Activated B cell treated with CpG ODN at 0.5 μM for 24 hours (primary cell): ENCODE results near the gene CAT. TPM values are rescaled to one million over a fixed set of nuclear protein-coding genes. Genes with fewer than 3 reads are reported as not detected.

Experiments used
- ATAC-seq: fragments of 200-7000 bp; cut with Tn5 transposase; one replicate; pipeline ENCODE4 v1.10.0; 2021; ENCODE audit warnings: low read depth, mild to moderate bottlenecking, moderate library complexity
- CTCF ChIA-PET: fragments of 350-600 bp; sonication (Branson Sonifier 250); formaldehyde crosslinking; loops from one replicate; lab custom pipeline; 2021; ENCODE audit warnings: antibody characterized with exemption; lab: Charles Lee
- POLR2A ChIA-PET: fragments of 350-600 bp; sonication (Branson Sonifier 250); formaldehyde crosslinking; loops from one replicate; lab custom pipeline; 2021; ENCODE audit warnings: antibody characterized with exemption; lab: Charles Lee
- DNase-seq: peaks from one replicate; pipeline ENCODE4 v3.0.0; 2022
- H3K27ac Mint-ChIP-seq: one replicate; pipeline ENCODE4 v1.8.0; 2020; ENCODE audit warnings: mixed read lengths
- H3K27me3 Mint-ChIP-seq: one replicate; pipeline ENCODE4 v1.8.0; 2021; ENCODE audit warnings: mixed read lengths
- H3K36me3 Mint-ChIP-seq: one replicate; pipeline ENCODE4 v1.8.0; 2021; ENCODE audit warnings: low read depth, mixed read lengths
- H3K4me1 Mint-ChIP-seq: one replicate; pipeline ENCODE4 v1.8.0; 2021; ENCODE audit warnings: mixed read lengths
- H3K4me3 Mint-ChIP-seq: one replicate; pipeline ENCODE4 v1.8.0; 2020; ENCODE audit warnings: mild to moderate bottlenecking, mixed read lengths
- H3K9me3 Mint-ChIP-seq: one replicate; pipeline ENCODE4 v1.8.0; 2020; ENCODE audit warnings: mixed read lengths
- intact Hi-C: fragments of 100-400 bp; cut with micrococcal nuclease; formaldehyde crosslinking; loops from one replicate; pipeline ENCODE4 v1.15.1; 2024
- total RNA-seq: library from RNA; stranded (reverse); gene quantifications from 2 replicates; pipeline ENCODE4 v1.2.3, GENCODE V29; 2022
- TF ChIP-seq, protein P1 (sequence below): fragments of 200-600 bp; IDR thresholded peaks from one replicate; pipeline ENCODE4 v1.8.0; 2022; ENCODE audit warnings: antibody characterized with exemption, mild to moderate bottlenecking

The CAT gene
- total RNA-seq, 1 donor from 2014 or later, result 81.2 TPM

DNA sequence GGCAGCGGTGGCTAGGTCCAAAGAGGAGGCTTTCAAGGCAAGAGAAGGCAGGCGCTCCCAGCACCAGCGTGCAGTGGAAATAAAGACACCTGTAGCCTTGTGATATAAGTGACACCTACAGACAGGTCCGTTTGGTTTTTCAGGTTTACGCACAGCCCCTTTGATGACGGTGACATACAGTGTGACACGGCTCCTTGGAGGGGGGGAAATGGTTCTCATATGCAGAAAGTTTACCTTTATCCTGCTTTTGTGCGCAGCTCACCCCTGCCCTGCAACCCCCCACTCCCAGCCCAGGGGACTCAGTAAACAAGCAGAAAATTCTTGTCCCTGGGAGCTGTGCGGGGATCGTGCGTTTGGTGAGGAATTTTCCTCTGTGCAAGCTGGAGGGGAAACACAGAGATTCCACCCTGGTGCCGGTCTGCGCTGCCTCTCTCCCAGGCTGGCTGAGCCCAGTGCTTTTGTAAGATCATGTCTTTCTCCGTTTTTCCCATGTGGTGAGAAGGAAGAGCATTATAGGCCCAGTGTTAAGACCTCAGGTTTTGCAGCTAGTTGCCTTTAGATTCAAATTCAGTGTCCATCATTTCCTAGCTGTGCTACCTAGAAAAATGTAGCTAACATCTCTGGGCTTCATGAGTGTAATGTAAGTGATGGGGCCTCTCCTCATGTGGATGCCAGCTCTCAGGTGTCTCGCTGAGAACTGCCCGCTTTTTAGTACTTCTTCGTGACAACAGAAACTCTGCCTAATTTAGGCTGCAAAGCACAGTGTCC lies 75.1 kb downstream of the CAT start, which contains the start of gene ELF5:
Gene ELF5, minus strand, starts transcription at position 113 of the 768 bp plus-strand sequence. CDS start 8,045 bp downstream, outside the sequence.
- no peaks in the 10 kb centered on the region for H3K9me3 Mint-ChIP-seq
- H3K4me3 Mint-ChIP-seq, result no peak within 1 kb of the TSS
- TF ChIP-seq, protein P1, sequence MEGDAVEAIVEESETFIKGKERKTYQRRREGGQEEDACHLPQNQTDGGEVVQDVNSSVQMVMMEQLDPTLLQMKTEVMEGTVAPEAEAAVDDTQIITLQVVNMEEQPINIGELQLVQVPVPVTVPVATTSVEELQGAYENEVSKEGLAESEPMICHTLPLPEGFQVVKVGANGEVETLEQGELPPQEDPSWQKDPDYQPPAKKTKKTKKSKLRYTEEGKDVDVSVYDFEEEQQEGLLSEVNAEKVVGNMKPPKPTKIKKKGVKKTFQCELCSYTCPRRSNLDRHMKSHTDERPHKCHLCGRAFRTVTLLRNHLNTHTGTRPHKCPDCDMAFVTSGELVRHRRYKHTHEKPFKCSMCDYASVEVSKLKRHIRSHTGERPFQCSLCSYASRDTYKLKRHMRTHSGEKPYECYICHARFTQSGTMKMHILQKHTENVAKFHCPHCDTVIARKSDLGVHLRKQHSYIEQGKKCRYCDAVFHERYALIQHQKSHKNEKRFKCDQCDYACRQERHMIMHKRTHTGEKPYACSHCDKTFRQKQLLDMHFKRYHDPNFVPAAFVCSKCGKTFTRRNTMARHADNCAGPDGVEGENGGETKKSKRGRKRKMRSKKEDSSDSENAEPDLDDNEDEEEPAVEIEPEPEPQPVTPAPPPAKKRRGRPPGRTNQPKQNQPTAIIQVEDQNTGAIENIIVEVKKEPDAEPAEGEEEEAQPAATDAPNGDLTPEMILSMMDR, result no peak
- no peaks in the 10 kb centered on the region for H3K4me1 Mint-ChIP-seq
- no peaks in the 10 kb centered on the region for H3K27me3 Mint-ChIP-seq
- CTCF ChIA-PET, result interaction anchor here (1.6 to 4.7 kb wide), 7 partner anchors 10 to 898 kb away, joined by 4 to 43 read pairs (median 12); no protein-coding TSS in a partner anchor
- H3K36me3 Mint-ChIP-seq, result no peaks in the 10 kb centered on the region
- POLR2A ChIA-PET, result interaction anchor here (1.0 kb wide), 1 partner anchor 72 kb away, joined by 3 read pairs; no protein-coding TSS in a partner anchor
- H3K27ac Mint-ChIP-seq, result no peak within 1 kb of the TSS
- ATAC-seq (no peak), DNase-seq (no peak)
- intact Hi-C loops, result loop anchor here (1.0 to 2.0 kb wide), 4 partner anchors 72 to 971 kb away; no protein-coding TSS in a partner anchor

DNA sequence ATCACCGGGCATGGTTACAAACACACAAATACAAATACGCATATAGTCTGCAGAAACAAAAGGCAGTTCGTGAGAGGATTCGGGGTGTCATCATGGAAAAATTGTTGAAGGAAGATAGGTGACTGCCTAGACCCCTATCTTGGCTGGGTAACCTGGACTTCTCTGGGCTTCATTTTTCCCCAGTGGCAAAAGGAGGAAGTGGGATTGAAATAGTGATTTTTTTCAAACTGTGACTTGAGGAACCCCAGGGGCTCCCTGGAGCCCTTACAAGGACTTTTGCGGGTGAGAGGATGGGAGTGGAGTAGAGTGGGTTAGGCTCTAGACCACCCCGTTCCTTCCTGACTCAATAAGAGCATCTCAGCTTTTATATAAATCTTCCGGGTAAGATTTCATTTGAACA lies 75.9 kb downstream of the CAT start:
- Mint-ChIP-seq H3K36me3 (no peaks in the 10 kb centered on the region), H3K27ac (no peak overlapping the region), H3K4me1 (no peaks in the 10 kb centered on the region), H3K4me3 (no peak overlapping the region), H3K9me3 (no peaks in the 10 kb centered on the region), H3K27me3 (no peaks in the 10 kb centered on the region)
- DNase-seq (no peak), ATAC-seq (no peak)
- CTCF ChIA-PET, result interaction anchor here (2.7 to 4.7 kb wide), 4 partner anchors 11 to 877 kb away, joined by 12 to 43 read pairs (median 24); no protein-coding TSS in a partner anchor
- TF ChIP-seq, protein P1, result no peak
- intact Hi-C loops, result no loop called here
- POLR2A ChIA-PET, result interaction anchor here (1.0 kb wide), 1 partner anchor 71 kb away, joined by 3 read pairs; no protein-coding TSS in a partner anchor

DNA sequence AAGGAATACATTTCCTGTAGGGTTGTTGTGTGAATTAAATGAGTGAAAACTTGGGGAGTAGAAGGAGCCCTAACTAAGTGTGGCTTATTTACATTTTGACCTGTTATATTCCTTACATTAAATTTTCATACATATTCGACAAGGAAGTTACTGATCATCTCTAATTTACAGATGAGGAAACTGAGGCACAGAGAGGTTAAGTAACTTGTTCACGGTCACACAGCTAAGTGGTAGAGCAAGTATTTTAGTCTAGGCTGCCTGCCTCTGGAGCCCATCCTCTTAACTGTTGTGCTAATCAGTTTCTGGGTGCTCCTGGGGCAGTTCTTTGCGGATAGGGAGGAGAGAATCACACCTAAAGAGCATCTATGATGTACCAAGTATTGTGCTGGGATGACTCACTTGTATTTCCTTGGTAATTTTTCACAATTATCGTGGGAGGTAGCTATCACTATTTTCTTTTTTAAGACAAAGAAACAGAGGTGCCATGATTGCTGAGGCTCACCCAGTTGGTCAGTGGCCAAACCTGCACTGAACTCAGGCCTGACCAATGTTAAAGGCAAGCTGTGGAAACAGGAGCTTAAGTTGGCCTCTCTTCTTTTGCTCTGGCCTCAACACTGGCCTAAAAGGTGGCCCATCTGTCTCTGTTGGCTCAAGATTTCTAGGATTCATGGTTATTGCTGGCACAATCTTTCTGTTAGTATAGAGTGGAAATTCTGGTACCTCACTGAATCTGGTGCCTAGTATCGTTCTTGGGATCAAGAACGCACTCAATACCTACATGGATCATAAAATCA lies 77.7 kb downstream of the CAT start:
- ChIA-PET POLR2A (no interaction called here), CTCF (no interaction called here)
- Mint-ChIP-seq H3K36me3 (no peaks in the 10 kb centered on the region), H3K27ac (no peak overlapping the region), H3K9me3 (no peaks in the 10 kb centered on the region), H3K4me3 (no peak overlapping the region), H3K27me3 (peaks cover 2% of the 10 kb centered on the region), H3K4me1 (no peaks in the 10 kb centered on the region)
- ATAC-seq, result no peak
- TF ChIP-seq, protein P1, result no peak
- intact Hi-C loops, result no loop called here
- no peak for DNase-seq

DNA sequence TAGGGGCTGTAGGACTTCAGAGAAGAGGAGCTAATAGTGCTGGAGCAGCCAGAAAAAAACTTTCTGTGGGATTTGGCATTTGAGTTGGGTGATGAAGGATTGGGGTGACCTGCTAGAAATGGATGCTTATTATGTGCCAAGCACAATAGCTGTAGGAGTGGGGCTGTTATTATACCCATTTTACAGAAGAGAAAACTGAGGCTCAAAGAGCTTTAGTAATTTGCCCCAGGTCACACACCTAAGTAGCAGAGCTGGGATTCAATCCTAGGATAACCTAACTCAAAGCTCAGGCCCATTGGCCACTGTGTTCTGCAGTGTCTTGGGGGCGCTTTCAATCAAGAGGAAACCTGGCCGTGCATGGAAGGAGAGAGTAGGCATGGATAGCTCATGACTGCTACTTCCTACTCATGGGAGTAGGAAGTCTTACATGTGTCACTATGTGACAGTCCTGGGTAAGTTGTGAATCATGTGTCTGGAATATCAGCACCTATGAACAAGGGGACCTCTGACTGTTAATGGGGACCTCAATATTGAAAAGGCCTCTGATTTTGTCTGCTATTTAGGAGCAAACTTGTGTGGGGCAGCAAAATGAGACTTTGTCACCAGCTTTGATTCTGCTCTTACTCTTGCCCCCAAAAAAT lies 81.0 kb downstream of the CAT start:
- H3K9me3 Mint-ChIP-seq, result no peaks in the 10 kb centered on the region
- intact Hi-C loops, result no loop called here
- POLR2A ChIA-PET, result no interaction called here
- H3K27me3 Mint-ChIP-seq, result peaks cover 2% of the 10 kb centered on the region
- no peak overlapping the region for H3K27ac Mint-ChIP-seq
- H3K4me1 Mint-ChIP-seq, result no peaks in the 10 kb centered on the region
- DNase-seq, result no peak
- no peaks in the 10 kb centered on the region for H3K36me3 Mint-ChIP-seq
- TF ChIP-seq, protein P1, result no peak
- CTCF ChIA-PET, result no interaction called here
- ATAC-seq, result no peak
- no peak overlapping the region for H3K4me3 Mint-ChIP-seq
